HG02610 (cell line): ENCODE data around the gene MRPL38.
A peak's percentile ranks its signal among the peaks of the same experiment; 100 is the strongest.
"Not testable (repeated sequence)": the region's sequence is repeated elsewhere in the genome, so short reads cannot be mapped to it uniquely, and the experiment has no call there.

Experiments
- ATAC-seq: cut with Tn5 transposase; IDR thresholded peaks from one replicate; pipeline ENCODE4 v1.9.1; 2021; ENCODE audit warnings: mild to moderate bottlenecking, moderate library complexity; ENCODE audit not compliant: unreplicated experiment

The MRPL38 gene

DNA sequence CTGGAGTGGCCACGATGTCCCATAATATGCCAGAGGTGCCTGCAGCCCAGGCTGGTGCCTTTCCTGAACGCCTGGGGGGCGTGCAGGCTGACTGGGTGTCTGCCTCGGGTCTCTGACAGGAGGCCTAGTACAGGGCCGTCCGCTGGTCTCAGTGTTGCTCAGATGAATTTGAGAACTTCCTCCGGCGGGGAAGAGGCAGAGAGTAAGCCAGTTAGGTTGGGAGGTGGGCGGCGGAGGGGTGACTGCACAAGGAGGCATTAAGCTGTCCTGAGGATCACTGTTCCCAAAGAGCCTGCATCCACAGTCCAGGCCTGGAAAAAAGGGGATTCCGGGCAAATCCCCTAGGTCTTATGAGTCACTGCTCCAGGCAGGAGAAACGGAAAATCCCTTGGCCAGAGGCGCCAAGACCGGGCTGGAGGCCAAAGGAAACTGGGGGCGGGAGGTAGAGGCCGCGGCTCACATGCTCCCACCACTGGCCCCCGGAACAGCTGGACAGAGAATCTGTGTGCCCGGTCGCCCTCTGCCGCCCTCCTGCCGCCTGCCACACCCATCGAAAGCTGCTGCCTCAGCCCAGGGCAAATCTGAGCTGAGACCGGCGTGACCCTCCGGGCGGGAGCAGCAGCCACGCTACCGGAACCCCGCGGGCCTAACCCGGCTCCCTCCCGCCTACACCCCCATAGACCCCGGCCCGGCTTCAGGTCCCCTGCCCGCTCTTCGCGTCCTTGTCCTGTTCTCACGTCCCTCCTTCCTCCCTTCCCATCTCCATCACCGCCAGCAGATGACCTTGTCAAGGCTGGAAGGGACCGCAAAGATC is 27.5 kb downstream of the MRPL38 start:
- ATAC-seq: no peak

DNA sequence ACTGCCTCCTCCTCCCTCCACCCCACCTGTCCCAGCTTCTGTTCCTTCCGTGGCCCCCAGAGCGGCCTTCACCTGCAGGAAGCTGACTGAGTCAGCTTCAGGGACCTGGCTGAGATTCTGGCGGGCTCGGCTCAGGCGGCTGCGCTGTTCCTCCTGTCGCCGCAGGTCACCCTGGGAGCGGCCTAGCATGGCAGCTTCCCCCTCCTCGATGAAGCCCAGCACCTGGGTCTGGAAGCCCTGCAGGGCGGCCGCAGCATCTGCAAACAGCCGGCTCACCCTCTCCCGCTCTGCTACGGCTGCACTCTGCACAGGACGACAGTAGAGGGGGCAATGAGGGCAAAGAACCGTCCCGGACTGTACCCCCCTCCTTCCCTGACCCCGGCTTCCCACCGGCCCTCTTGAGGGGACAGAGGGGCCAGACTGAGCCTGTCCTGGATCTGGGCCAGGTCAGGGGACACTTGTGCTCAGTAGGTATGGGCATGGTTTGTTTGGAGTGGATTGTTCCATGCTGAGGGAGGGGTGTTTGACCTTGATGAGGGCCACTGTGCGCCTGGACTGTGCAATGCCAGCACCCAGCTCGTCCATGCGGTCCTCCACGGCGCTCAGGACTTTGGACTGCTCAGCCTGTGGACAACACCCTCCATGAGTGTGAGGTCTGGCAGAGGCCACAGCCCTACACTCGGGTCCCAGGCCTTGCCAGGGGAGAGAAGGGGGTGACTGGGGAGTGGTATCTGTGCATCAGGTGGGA is 28.3 kb downstream of the MRPL38 start:
- ATAC-seq: no peak

DNA sequence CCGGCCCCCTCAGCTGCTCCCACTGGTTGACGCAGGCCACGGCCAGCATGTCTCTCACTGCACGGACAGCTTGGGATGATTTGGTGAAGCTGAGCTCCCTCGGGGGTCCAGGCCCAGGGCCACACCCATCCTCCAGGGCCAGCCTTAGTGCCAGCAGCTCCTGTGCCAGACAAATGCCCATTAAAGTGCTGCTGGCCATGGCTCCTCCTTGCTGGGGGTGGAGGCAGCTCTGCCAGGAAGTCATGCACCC is 28.8 kb downstream of the MRPL38 start:
- no peak for ATAC-seq

DNA sequence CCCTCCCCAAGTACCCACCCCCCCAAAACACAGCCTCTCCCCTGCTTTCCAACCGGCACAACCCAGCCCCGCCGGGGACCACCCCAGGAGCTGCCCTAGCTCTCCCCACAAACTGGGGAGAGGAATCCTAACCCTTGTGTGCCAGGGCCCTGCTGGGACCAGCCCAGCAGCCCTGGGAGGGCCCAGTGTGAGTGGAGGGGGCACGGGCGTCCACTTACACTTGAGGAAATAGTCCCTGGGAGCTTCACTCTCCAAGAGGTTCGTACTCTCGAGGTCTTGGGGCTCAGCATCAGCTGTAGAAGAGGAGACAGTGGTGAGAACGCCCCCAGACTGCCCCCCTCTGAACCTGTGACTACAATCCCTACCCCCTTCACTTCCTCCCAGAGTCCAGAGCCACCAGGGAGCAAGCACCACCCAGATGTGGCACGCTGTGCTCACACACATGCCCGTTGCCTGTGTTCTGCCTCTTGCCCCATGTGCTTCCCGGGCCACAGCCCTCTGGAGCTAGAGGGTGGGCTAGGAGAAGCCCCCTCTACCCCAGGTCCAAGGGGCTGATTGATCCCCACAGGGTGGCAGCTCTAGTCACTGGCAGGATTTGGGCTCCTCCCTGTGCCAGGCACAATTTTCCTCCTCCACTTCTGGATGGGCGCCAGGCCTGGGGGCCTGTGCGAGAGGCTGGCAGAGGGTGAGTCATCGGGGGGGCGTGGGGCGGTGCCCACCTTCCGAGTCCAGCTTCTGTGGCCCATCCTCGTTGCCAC is 29.3 kb downstream of the MRPL38 start:
- ATAC-seq: no peak

DNA sequence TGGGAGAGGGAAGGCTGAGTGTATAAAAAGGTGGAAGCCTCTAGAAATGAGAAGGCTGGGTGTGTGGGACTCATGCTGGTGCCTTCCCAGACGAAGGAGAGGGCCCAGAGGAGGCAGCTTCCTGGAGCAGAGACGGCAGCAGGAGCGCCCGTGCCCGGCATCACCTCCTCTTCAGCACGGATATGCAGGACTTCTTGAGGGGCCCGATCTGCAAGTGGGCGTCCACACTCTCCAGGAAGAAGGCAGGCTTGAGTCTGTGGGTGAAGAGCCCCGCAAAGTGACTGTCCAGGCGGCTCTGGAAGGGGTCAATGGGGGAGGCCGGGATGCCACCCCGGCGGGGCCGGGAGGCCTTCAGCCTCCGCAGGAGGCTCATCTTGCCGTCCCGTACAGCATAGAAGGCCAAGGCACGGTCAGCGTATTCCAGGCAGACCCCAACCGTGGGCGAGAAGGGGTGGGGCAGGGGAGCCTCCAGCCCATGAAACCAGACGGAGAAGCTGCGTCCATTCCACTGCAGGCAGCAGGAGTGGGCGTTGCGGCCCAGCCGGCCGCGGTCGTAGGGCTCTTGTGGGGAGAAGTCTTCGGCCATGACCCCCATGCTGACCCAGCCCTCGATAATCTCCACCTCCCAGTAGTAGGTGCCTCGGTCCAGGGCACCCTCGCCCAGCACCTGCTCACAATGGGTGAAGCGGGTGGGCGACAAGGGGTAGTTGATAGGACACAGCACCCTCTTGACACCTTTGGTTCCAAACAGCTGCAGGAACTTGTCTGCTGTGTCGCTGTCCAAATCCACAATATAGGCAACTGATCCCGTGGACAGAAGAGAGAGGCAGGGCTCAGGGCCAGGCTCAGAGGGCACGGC is 30.1 kb downstream of the MRPL38 start:
- no peak for ATAC-seq

DNA sequence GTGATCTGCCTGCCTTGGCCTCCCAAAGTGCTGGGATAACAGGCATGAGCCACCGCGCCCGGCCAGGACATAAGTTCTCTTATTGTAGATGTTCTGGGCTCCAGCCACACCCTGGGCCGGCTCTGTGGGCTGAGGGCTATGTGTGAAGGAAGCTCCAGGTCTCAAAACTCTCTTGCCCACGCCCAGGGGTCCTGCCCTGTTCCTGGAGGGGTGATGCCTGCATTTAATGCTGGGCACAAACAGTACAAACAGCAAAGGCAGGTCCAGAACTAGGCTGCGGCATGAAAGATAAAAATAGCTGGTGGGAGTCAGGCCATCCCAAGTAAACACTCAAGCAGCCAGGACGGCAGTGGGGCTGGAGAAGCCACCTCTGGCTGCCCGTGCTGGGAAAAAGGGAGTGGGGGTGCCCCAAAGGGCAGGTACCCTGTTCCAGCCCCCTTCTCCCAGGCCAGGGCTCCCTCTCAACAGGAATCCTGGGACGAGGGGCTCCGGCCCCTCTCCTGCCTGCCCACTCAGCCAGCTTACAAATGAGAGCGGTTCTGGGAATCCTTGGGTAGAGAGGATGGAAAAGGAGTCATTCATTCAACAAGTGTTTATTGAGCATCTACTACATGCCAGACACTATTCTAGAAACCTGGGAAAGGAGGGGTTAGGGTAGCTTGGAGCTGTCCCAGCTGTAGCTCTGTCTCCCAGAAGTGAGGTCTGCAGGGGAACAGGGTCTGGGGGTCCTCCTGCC is 30.9 kb downstream of the MRPL38 start:
- no peak for ATAC-seq

DNA sequence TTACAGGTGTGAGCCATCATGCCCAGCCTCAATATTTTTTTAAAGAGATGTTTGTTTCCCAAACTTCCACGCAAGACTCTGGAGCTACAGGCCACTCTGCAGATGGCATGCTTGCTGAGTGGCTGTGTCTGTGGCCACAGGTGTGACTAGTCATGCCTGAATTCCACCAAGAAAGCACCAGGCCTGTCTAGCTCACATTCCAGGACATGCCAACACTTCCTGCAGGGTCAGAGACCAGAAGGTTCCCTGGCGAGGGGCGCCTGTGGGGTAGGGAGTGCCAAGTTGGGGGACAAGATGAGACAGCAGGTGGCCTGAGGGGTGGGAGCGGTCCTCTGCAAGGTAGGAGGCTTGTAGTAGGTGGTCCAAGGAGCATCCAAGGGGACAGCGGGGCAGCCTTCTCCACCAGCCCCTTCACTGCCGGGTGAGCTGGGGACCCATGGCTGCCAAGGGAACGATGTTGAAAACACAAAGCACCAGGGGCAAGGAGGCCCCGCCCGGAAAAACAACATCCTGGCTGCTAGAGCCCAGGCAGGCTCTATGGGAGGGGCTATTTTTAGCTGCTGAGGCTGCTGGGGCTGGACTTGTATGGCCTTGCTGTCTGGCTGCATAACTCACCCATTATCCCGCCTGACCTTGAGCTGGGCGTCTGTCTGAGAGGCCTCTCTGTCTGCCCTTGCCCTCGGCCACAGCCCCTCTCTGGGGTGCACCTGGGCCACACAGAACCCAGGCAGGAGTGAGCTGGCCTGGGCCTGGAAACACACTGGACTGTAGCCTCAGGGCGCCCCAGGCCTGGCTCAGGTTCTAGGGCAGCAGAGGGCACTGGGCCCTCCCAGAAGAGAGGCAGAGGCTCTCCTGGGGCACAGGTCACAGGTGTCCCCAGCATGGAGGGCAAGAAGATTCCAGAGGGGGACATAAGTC is 32.0 kb downstream of the MRPL38 start:
- no peak for ATAC-seq

DNA sequence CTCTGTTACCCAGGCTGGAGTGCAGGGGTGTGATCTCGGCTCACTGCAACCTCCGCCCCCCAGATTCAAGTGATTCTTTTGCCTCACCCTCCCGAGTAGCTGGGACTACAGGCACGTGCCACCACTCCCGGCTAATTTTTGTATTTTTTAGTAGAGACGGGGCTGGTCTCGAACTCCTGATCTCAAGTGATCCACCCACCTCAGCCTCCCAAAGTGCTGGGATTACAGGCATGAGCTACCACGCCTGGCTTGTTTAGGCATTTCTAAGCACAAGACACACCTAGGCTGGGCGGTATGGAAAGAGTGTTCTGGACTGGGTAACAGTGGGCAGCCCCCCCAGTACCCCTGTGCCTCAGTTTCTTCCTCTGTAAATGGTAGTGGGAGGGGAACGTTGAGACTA is 34.5 kb downstream of the MRPL38 start:
- not testable (repeated sequence) for ATAC-seq

DNA sequence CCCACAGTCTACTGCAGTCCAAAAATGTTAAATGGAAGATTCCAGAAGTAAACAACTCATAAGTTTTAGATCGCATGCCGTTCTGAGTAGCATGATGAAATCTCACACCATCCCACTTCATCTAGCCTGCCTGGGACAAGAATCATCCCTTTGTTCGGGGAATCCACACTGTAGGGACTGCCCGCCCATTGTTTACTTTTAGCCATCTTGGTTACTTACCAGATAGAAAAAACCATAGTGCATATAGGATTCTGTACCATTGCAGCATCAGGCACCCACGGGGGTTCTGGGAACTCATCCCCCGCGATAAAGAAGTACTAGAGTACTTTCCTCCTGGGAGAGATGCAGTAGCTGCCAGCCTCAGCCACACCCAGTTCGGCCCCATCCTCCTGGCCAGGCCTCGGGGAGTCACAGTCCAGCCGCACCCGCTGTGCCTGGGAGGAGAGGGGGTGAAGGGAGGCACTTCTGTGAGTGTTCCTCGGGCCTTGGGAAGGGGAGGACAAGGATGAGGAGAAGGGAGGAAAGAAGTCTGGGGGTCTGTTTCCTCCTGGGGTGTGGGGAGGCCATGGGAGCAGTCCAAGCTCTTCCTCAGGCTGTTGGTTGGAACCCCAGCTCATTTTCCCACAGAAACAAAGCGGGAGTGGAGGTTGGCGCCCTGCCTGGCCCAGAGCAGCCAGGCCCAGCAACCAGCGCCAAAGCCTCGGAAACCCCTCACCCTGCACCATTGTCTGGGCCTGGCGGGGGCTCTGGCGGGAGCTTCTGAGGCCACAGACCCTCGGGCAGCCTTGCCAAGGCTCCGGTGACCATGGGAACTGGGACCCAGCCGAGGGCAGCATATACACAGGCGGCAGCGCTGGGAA is 35.2 kb downstream of the MRPL38 start:
- no peak for ATAC-seq

DNA sequence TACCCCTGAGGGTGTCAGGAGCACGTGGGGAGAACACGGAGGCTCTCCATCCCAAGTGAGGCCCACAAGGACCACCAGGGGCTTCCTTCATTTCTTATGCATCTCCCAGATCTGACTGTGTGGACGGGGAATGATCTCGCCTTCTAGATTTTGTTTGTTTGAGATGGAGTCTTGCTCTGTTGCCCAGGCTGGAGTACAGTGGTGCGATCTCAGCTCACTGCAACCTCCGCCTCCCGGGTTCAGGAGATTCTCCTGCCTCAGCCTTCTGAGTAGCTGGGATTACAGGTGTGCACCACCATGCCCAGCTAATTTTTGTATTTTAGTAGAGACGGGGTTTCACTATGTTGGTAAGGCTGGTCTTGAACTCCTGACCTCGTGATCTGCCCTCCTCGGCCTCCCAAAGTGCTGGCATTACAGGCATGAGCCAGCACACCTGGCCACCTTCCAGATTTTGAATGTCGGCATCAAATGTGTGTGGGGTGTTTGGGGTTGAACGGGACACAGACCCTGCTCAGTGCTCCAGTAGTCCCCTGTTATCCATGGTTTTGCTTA is 35.9 kb downstream of the MRPL38 start:
- ATAC-seq: not testable (repeated sequence)

DNA sequence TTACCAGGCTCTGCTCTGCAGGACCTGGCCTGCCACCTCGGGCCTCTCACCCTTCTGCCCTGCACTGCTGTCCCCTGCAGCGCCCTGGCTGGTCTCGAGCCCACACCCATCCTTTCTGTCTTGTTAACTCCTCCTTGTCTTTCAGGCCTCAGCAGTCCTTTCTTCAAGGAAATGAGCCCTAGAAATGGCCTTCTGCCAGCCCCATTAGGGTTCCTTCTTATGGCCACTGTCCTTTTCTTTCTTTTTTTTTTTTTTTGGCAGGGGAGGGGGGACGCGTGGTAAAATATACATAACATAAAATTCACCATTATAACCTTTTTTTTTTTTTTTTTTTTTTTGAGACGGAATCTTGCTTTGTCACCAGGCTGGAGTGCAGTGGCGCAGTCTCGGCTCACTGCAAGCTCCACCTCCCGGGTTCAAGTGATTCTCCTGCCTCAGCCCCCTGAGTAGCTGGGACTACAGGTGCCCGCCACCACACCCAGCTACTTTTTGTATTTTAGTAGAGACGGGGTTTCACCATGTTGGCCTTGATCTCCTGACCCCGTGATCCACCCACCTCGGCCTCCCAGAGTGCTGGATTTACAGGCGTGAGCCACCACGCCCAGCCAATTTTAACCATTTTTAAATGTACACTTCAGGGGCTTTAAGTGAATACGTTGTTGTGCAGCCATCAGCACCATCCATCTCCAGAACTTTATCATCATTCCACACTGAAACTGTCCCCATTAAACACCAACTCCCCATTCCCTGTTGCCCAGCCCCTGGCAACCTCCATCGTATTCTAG is 39.1 kb downstream of the MRPL38 start:
- not testable (repeated sequence) for ATAC-seq

DNA sequence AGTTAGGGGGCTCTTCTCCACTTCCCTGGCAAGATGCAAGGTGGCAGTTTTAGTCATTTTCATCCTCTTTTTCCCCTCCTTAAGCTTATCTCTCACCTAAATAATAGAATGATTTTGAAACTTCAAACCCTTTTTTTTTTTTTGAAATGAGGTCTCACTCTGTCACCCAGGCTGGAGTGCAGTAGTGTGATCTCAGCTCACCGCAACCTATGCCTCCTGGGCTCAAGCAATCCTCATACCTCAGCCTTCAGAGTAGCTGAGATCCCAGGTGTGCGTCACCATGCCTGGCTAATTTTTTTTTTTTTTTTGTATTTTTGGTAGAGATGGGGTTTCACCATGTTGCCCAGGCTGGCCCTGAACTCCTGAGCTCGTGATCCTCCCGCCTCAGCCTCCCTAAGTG is 39.8 kb downstream of the MRPL38 start:
- peak; percentile 14 for ATAC-seq

DNA sequence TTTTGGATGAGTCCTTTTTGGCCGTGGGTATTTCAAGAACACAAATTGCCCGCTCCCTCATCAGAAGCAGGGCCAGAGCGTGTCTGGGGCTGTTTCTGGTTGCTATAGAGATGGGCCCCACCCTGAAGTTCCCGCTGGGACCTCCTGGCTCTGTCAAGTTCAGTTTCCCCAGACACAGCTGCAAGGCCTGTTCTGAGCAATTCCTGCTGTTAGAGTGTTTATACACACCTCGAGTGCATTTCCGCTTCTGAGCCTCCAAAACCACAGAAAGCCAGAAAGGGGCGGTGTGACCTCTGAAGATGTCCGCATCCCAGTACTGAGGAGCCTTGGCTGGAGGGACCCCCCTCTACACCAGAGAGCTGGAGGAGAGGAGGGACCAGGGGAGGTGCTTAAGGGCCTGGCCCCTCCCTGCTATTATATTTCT is 40.2 kb downstream of the MRPL38 start:
- ATAC-seq: peak; percentile 84

DNA sequence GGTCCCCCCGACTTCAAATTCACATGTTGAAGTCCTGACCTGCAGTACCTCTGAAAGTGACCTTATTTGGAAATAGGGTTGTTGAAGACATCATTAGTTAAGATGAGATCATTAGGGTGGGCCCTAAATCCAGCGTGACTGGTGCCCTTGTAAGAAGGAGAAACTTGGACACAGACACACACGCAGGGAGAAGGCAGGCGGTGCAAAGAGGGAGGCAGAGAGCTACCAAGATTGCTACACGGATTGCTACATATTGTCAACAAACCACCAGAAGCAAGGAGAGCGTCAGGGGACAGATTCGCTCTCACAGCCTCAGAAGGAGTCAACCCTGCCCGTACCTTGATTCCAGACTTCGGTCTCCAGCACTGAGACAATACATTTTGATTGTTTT is 42.8 kb downstream of the MRPL38 start:
- ATAC-seq: no peak

DNA sequence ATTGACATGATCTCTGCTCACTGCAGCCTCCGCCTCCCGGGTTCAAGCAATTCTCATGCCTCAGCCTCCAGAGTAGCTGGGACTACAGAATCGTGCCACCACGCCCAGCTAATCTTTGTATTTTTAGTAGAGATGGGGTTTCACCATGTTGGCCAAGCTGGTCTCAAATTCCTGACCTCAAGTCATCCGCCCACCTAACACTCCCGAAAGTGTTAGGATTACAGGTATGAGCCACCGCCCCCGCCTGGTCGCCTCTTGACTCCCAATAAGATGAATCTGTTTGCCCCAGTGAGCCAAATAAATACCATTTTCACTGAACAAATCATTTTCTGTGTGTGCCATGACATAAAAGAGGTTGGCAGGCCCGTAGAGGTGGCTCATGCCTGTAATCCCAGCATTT is 45.3 kb downstream of the MRPL38 start:
- ATAC-seq: not testable (repeated sequence)

DNA sequence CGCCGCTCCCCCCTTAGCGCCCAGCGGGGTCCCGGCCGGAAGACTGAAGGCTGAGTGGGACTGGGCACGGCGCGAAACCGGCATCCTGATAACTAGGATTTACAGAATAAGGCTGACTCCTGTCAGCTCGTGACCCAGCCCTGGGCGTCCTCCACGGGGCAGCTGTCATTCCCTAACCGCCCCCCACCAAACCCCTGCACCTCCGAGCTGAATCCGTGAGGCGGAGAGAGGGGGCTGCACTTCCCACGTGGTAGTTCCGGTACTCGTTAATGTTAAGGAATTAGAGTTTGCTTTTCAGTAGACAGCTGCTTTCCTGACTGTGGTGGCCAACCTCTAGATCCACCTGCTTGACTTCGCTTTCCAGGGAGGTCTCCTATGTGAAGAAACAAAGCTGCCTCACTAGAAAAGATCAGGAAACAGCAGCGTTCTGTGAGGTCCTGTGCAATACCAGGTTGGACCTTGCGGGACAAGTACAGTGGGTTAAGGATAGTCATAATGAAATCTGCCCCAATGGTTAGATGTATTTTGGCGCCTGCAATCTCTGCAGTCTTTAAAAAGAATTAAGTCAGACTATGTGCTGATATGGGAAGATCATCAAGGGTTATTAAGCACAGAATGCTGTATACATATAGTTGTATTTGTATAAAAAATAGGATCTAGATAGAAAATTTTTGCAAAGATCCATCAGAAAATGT is 48.5 kb downstream of the MRPL38 start:
- no peak for ATAC-seq
